Activated CD4-positive, alpha-beta T cell treated with anti-CD3 and anti-CD28 coated beads, Interleukin-2, amount 10 ng/mL, durations not matched to agents 7 days and 5 days (primary cell): ENCODE data around the gene GSTM3. TPM values are rescaled to one million over a fixed set of nuclear protein-coding genes. Genes with fewer than 3 reads are reported as not detected.

ENCODE experiments used
- CTCF ChIA-PET: fragments of 350-600 bp; sonication (Branson Sonifier 250); formaldehyde crosslinking; loops from one replicate; lab custom pipeline; 2021; ENCODE audit warnings: antibody characterized with exemption; lab: Charles Lee
- POLR2A ChIA-PET: fragments of 350-600 bp; sonication (Branson Sonifier 250); formaldehyde crosslinking; loops from one replicate; lab custom pipeline; 2021; ENCODE audit warnings: antibody characterized with exemption; lab: Charles Lee
- DNase-seq: peaks from one replicate; pipeline ENCODE4 v3.0.0-alpha.2; 2020
- H3K27ac Mint-ChIP-seq: one replicate; pipeline ENCODE4 v1.8.0; 2021; ENCODE audit warnings: mild to moderate bottlenecking, moderate library complexity, mixed read lengths
- H3K27me3 Mint-ChIP-seq: one replicate; pipeline ENCODE4 v1.8.0; 2021; ENCODE audit warnings: mixed read lengths
- H3K36me3 Mint-ChIP-seq: one replicate; pipeline ENCODE4 v1.8.0; 2021; ENCODE audit warnings: low read depth, mixed read lengths
- H3K4me1 Mint-ChIP-seq: one replicate; pipeline ENCODE4 v1.8.0; 2021; ENCODE audit warnings: mixed read lengths
- H3K4me3 Mint-ChIP-seq: one replicate; pipeline ENCODE4 v1.8.0; 2021; ENCODE audit warnings: mild to moderate bottlenecking, moderate library complexity, mixed read lengths
- H3K9me3 Mint-ChIP-seq: one replicate; pipeline ENCODE4 v1.8.0; 2021; ENCODE audit warnings: mixed read lengths
- total RNA-seq, 2 experiments: library from RNA; stranded (reverse); gene quantifications; one replicate each; pipeline ENCODE4 v1.2.3, GENCODE V29; 2021

The GSTM3 gene
- total RNA-seq, 2 experiments from 2014 or later, result 6.3 to 8.2 TPM

DNA sequence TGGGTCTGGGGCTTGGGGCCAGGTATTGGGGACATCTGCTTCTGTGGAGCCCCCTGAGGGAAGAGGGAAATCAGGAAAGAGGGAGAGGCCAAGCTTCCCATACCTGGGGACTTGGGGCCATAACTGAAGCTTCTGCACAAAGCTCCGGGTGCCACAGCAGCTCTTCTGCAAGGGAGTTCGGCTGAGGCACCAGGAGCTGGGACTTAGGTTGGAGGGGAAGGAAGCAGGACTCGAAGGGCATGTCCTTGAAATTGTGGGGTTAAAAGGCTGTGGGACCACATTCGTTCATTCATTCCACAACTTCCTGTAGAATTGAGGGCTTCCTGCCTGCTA lies 24.6 kb upstream of the GSTM3 start:
- no peak for DNase-seq
- POLR2A ChIA-PET, result no interaction called here
- Mint-ChIP-seq H3K9me3 (no peaks in the 10 kb centered on the region), H3K4me3 (no peak overlapping the region), H3K27ac (no peak overlapping the region), H3K27me3 (peaks cover 4% of the 10 kb centered on the region), H3K36me3 (no peaks in the 10 kb centered on the region), H3K4me1 (no peaks in the 10 kb centered on the region)
- CTCF ChIA-PET, result interaction anchor here (0.9 to 7.7 kb wide), 7 partner anchors 10 to 218 kb away, joined by 3 to 45 read pairs (median 3); partner anchors contain the start of gene AHCYL1

DNA sequence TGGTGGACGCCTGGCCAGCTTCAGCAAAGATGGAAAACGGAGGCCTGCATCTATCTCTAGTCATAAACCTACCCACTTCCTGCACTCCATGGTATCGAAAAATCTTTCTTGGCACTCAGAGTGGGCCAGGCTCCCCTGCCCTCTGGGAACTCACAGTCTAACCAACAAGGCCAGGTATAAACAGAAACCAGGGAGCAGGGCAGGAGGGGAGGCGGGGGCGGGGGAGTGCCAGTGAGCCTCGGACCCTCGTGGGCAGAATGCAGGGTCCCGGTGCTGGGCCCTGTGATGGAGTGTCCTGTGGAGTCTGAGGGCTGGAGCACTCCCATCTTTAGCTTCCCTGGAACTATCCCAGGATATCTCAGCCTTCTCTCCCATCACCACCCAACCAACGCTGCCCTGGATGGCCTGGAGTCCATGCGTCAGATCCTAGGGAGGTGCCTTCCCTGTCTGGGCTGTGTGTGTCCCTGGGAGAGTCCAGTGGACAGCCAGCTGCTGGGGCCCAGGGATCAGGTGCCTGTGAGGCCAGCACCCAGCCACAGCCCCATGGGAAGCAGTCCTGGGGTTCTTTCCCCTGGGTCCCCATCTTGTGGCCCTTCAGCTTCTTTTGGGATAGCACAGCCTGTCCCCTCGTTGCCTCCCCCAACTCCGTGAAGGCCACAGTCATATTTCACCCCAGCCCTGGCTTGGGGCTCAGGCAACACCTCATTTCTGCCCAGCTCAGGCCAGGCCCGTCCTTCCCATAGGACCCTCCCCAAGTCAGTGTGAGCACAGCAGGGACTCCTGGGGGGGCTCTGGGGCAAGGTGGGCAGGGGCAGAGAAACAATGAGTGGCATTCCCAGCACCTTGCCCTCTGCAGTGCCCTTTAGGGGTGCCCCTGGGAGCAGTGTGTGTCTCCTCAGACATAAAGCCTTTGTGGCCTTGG lies 24.0 kb upstream of the GSTM3 start:
- CTCF ChIA-PET, result interaction anchor here (1.0 to 7.7 kb wide), 8 partner anchors 8 to 219 kb away, joined by 3 to 45 read pairs (median 3); partner anchors contain the start of gene AHCYL1
- DNase-seq, result no peak
- POLR2A ChIA-PET, result no interaction called here

GRCh38 chr1:109763646-109764415 lies 23.0 kb upstream of the GSTM3 start, which contains the start of gene EPS8L3:
Gene EPS8L3, minus strand, starts transcription at chr1:109763923. Its CDS starts 2,174 bp downstream, at chr1:109761749.
- DNase-seq, result no peak
- POLR2A ChIA-PET, result no interaction called here
- CTCF ChIA-PET, result interaction anchor here (1.7 to 7.7 kb wide), 3 partner anchors 12 to 220 kb away, joined by 3 to 45 read pairs (median 8); partner anchors contain the start of gene AHCYL1
- Mint-ChIP-seq H3K4me1 (no peaks in the 10 kb centered on the region), H3K36me3 (no peaks in the 10 kb centered on the region), H3K4me3 (no peak within 1 kb of the TSS), H3K9me3 (no peaks in the 10 kb centered on the region), H3K27ac (no peak within 1 kb of the TSS), H3K27me3 (no peaks in the 10 kb centered on the region)

More for the DNA sequence above, 24.0 kb upstream of the GSTM3 start:
- H3K27me3 Mint-ChIP-seq, result peaks cover 4% of the 10 kb centered on the region
- H3K36me3 Mint-ChIP-seq, result no peaks in the 10 kb centered on the region
- no peaks in the 10 kb centered on the region for H3K9me3 Mint-ChIP-seq
- H3K4me3 Mint-ChIP-seq, result no peak overlapping the region
- H3K27ac Mint-ChIP-seq, result no peak overlapping the region
- no peaks in the 10 kb centered on the region for H3K4me1 Mint-ChIP-seq

- Mint-ChIP-seq H3K4me1 (no peaks in the 10 kb centered on the region), H3K36me3 (no peaks in the 10 kb centered on the region), H3K9me3 (no peaks in the 10 kb centered on the region), H3K4me3 (no peak overlapping the region), H3K27ac (no peak overlapping the region), H3K27me3 (no peaks in the 10 kb centered on the region)
- POLR2A ChIA-PET, result no interaction called here
- no peak for DNase-seq
- CTCF ChIA-PET, result interaction anchor here (0.6 to 7.7 kb wide), 4 partner anchors 13 to 221 kb away, joined by 3 to 45 read pairs (median 6); partner anchors contain the start of gene AHCYL1
Measured at GRCh38 chr1:109762821-109763645, 22.2 kb upstream of the GSTM3 start.

- H3K9me3 Mint-ChIP-seq, result no peaks in the 10 kb centered on the region
- CTCF ChIA-PET, result interaction anchor here (0.9 to 7.7 kb wide), 4 partner anchors 14 to 226 kb away, joined by 3 to 45 read pairs (median 6); partner anchors contain the start of gene AHCYL1
Measured at GRCh38 chr1:109762039-109762585, 21.3 kb upstream of the GSTM3 start.

GRCh38 chr1:109761227-109762038 lies 20.6 kb upstream of the GSTM3 start:
- H3K27ac Mint-ChIP-seq, result no peak overlapping the region
- CTCF ChIA-PET, result interaction anchor here (0.9 to 7.7 kb wide), 5 partner anchors 15 to 226 kb away, joined by 3 to 45 read pairs (median 5); partner anchors contain the start of genes AHCYL1 and GSTM3
- POLR2A ChIA-PET, result no interaction called here

More at GRCh38 chr1:109762039-109762585, 21.3 kb upstream of the GSTM3 start:
- POLR2A ChIA-PET, result no interaction called here
- H3K36me3 Mint-ChIP-seq, result no peaks in the 10 kb centered on the region
- H3K27me3 Mint-ChIP-seq, result no peaks in the 10 kb centered on the region
- no peak overlapping the region for H3K4me3 Mint-ChIP-seq
- no peak for DNase-seq
- no peaks in the 10 kb centered on the region for H3K4me1 Mint-ChIP-seq
- H3K27ac Mint-ChIP-seq, result no peak overlapping the region

GRCh38 chr1:109760581-109761226 lies 19.9 kb upstream of the GSTM3 start:
- ChIA-PET CTCF (interaction anchor here (1.0 to 7.7 kb wide), 3 partner anchors 9 to 20 kb away, joined by 3 to 45 read pairs (median 5); partner anchors contain the start of gene GSTM3), POLR2A (no interaction called here)
- Mint-ChIP-seq H3K9me3 (no peaks in the 10 kb centered on the region), H3K4me3 (no peak overlapping the region), H3K36me3 (no peaks in the 10 kb centered on the region), H3K27me3 (no peaks in the 10 kb centered on the region), H3K4me1 (no peaks in the 10 kb centered on the region), H3K27ac (no peak overlapping the region)
- DNase-seq, result no peak

More at GRCh38 chr1:109761227-109762038, 20.6 kb upstream of the GSTM3 start:
- no peaks in the 10 kb centered on the region for H3K27me3 Mint-ChIP-seq
- H3K36me3 Mint-ChIP-seq, result no peaks in the 10 kb centered on the region
- H3K4me1 Mint-ChIP-seq, result no peaks in the 10 kb centered on the region
- DNase-seq, result no peak
- H3K4me3 Mint-ChIP-seq, result no peak overlapping the region
- H3K9me3 Mint-ChIP-seq, result no peaks in the 10 kb centered on the region

DNA sequence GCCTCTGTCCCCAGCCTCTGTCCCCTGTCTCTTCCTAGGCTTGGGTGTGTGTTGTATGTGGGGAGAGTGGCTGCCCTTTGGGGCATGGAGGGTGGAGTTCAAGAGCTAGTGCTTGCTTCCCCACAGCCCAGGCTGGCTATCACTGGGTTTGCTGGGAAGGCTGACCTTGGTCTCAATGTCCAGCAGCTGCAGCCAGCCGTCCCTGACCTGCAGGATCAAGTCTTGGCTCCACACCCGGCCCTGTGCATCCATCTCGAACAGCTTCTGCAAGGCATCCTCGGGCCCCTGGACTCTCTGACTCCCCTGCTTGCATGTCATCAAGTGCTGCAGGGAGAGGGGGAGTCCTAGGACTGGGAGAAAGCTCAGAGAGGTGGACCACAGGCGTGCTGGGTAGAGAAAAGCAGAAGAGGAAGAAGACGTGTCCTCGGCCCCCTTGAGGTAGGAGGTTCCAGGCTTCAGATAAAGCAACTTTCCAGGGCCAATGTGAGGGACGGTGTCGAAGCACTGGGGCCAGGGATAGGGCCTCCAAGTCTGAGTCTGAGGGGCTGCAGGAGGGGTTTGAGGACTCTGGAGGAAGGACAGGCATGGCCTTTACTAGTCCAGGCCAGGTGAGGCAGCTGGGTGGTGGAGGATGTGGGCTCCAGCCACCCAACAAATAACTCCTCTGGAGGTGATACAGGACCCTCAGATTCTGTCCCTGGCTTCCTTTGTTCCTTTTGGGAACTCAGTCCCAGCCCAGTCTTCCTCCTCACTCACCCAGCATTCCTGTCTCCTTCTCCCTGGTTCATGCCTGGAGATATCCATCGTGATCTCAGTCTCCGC lies 18.9 kb upstream of the GSTM3 start:
- no peak for DNase-seq
- peak overlapping the region; percentile 71 for H3K27ac Mint-ChIP-seq
- H3K9me3 Mint-ChIP-seq, result no peaks in the 10 kb centered on the region
- no peaks in the 10 kb centered on the region for H3K36me3 Mint-ChIP-seq
- no peaks in the 10 kb centered on the region for H3K4me1 Mint-ChIP-seq
- POLR2A ChIA-PET, result no interaction called here
- CTCF ChIA-PET, result interaction anchor here (0.7 to 7.7 kb wide), 5 partner anchors 10 to 19 kb away, joined by 3 to 45 read pairs (median 5); partner anchors contain the start of gene GSTM3
- H3K4me3 Mint-ChIP-seq, result no peak overlapping the region
- H3K27me3 Mint-ChIP-seq, result no peaks in the 10 kb centered on the region

- Mint-ChIP-seq H3K36me3 (no peaks in the 10 kb centered on the region), H3K27ac (no peak overlapping the region), H3K9me3 (no peaks in the 10 kb centered on the region), H3K27me3 (peaks cover 6% of the 10 kb centered on the region), H3K4me3 (no peak overlapping the region), H3K4me1 (no peaks in the 10 kb centered on the region)
- DNase-seq, result no peak
- CTCF ChIA-PET, result interaction anchor here (0.5 to 1.5 kb wide), 3 partner anchors 226 to 306 kb away, joined by 3 to 4 read pairs (median 3); no protein-coding TSS in a partner anchor
- POLR2A ChIA-PET, result no interaction called here
Measured at GRCh38 chr1:109757936-109758786, 17.3 kb upstream of the GSTM3 start.
